HCT116 (cell line): ENCODE data around the gene LIPM.

Experiments
- CEBPB ChIP-seq: IDR thresholded peaks from 2 replicates; pipeline ENCODE4 v1.6.1; 2012; ENCODE audit warnings: low read depth
- FOSL1 ChIP-seq: IDR thresholded peaks from 2 replicates; pipeline ENCODE4 v1.6.1; 2012; ENCODE audit warnings: low read depth
- POLR2A ChIP-seq: IDR thresholded peaks from 2 replicates; pipeline ENCODE4 v1.7.0; 2011; ENCODE audit warnings: borderline replicate concordance; ENCODE audit not compliant: insufficient read depth, insufficient read length; ENCODE audit errors: extremely low read depth
- TF ChIP-seq, protein P1 (sequence below), 3 experiments: fragments of 200-600 bp in 1 of 3; sonication (generic) in 1 of 3; IDR thresholded peaks in 2 of 3; conservative IDR thresholded peaks in 1 of 3; 2 replicates each; pipeline ENCODE4 v1.5.1; 2012 to 2017; ENCODE audit warnings: low read depth in 2 of 3, low read length in 2 of 3, antibody characterized with exemption in 1 of 3, borderline replicate concordance in 1 of 3, control low read depth in 1 of 3, mild to moderate bottlenecking in 1 of 3, mixed read lengths in 1 of 3, mixed run types in 1 of 3, moderate library complexity in 1 of 3; ENCODE audit not compliant: insufficient read depth in 1 of 3

DNA sequence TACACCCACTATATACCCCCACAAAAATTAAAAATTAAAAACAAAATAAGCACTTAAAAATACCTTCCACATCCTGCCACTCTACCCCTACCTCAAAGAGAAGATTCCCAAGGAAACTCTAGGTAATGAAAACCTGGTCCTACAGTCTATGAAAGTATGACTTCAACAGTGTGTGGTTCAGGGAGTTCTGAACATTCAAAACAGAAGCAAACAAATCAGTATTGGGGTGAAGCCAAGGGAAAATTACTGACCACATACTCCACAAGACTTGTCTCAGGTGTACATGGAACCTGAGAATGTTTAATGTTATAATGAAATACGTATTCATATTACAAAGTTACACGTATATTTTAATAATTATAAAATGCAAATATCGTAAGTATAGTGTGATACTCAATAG, 20.3 kb upstream of the LIPM start:
- TF ChIP-seq FOSL1 (no peak), POLR2A (no peak), CEBPB (no peak)
- TF ChIP-seq, protein P1, sequence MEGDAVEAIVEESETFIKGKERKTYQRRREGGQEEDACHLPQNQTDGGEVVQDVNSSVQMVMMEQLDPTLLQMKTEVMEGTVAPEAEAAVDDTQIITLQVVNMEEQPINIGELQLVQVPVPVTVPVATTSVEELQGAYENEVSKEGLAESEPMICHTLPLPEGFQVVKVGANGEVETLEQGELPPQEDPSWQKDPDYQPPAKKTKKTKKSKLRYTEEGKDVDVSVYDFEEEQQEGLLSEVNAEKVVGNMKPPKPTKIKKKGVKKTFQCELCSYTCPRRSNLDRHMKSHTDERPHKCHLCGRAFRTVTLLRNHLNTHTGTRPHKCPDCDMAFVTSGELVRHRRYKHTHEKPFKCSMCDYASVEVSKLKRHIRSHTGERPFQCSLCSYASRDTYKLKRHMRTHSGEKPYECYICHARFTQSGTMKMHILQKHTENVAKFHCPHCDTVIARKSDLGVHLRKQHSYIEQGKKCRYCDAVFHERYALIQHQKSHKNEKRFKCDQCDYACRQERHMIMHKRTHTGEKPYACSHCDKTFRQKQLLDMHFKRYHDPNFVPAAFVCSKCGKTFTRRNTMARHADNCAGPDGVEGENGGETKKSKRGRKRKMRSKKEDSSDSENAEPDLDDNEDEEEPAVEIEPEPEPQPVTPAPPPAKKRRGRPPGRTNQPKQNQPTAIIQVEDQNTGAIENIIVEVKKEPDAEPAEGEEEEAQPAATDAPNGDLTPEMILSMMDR (IDR thresholded peaks at IDR 0.05 in 2 of 3, conservative IDR thresholded peaks at IDR 0.05 in 1 of 3; ENCODE audit: borderline replicate concordance in 1 of 3, insufficient read depth in 1 of 3, low read depth in 2 of 3, low read length in 2 of 3), result no peak
